ENCODE results near the gene IARS2. TPM values are rescaled to one million over a fixed set of nuclear protein-coding genes. Genes with fewer than 3 reads are reported as not detected.
A peak's percentile ranks its signal among the peaks of the same experiment; 100 is the strongest.
"Not testable (repeated sequence)": the region's sequence is repeated elsewhere in the genome, so short reads cannot be mapped to it uniquely, and the experiment has no call there.

Gene IARS2
- total RNA-seq, 1 donor from 2014 or later: 93.7 TPM

DNA sequence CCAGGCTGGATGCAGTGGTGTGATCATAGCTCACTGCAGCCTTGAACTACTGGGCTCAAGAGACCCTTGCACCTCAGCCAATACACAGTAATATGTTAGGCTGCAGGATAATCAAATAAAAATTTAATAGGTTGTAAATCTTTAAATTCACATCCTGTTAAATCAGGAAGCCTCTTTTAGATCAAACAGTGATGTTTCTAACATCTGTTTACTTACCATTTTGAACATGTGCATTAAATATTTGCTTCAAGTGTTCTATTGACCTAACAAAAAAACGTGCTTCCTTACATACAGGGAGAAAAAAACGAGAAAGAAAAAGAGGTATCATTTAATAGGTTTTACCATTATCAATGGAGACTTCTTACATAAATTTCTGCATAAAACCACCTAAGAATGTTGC lies 70.6 kb downstream of the IARS2 start:
- DNase-seq (ENCODE audit: low read depth in 2 of 2): no peak

- no peak for DNase-seq (ENCODE audit: low read depth in 2 of 2)
These were observed 72.9 kb downstream of the IARS2 start for GRCh38 chr1:220166853-220167252.

GRCh38 chr1:220169887-220170286 lies 76.0 kb downstream of the IARS2 start:
- DNase-seq (ENCODE audit: low read depth in 2 of 2): not testable (repeated sequence)

- no peak for DNase-seq (ENCODE audit: low read depth in 2 of 2)
These were observed 77.0 kb downstream of the IARS2 start for GRCh38 chr1:220170836-220171526.

GRCh38 chr1:220176540-220176939 lies 82.6 kb downstream of the IARS2 start:
- DNase-seq (ENCODE audit: low read depth in 2 of 2): no peak

DNA sequence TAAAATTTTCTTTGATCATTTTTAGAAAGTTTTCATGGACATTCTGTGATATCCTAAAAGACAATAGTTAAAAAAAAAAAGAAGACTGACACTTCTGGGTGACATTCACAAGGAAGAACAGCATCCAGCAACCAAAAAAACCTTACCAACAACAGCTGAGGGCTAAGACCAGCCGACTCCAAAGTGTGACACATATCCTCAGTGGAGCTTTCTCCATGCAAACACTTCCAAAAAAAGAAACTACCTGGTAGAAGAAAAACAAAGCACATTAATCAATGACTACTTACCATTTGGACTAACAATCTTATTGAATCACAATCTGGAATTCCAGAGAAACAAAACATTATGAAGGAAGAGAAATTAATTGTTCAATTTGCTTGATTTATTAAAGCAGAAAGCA lies 88.2 kb downstream of the IARS2 start:
- DNase-seq (ENCODE audit: low read depth in 2 of 2): peak in 1 of 2 donors; percentile 37

DNA sequence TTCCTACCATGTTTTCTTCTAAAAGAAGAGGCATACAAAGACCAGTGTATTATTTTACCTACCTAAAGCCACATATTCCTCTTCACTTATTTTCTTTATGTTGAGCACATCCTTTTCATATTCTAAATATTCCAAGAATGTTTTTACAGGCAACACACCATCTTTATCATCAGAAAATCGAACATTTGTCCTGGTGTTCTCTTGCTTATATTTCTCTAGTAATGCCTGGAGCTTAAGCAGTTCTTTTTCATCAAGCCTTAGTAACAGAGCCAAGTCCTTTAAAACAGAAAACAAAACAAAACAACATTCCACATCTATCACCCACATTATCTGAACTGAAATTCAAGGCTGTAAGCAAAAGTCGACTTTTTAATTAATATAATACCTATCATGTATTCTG lies 88.7 kb downstream of the IARS2 start:
- no peak for DNase-seq (ENCODE audit: low read depth in 2 of 2)

GRCh38 chr1:220184506-220184905 lies 90.6 kb downstream of the IARS2 start:
- no peak for DNase-seq (ENCODE audit: low read depth in 2 of 2)

DNA sequence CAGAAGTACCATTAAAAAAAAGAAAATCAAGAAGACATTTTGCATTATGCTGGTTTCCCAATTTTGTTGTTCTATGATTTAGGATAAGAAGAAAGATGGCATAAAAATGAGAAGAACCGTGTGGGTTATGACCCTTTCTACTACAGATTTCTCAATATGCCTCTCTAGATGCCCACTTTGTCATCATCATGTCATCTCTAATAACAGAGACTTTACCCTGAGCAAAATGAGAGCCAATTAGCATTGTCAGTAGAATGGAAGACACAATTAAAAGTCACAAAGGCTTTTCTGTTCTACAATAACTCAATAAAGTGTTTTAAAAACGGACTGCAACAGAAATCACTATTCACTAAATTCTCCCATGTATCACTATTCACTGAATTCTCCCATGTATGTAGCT lies 92.8 kb downstream of the IARS2 start:
- no peak for DNase-seq (ENCODE audit: low read depth in 2 of 2)

DNA sequence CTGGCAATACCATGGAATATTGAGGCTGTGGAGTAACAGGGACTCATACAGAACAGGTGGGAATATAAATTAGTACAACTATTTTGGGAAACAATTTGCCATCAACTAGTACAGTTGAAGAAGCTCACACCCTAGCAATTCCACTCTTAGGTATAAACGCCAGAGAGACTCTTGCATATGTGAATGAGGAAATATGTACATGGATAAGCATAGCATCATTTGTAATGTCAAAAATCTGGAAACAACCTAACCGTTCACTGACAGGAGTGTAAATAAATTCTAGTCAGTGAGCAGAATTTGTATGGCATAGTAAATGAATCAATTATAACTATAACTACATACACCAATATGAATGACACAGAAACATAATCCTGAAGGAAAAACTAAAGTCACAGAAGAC lies 94.6 kb downstream of the IARS2 start:
- no peak for DNase-seq (ENCODE audit: low read depth in 2 of 2)

- DNase-seq (ENCODE audit: low read depth in 2 of 2): peak; percentile 21 to 48
These were observed 95.9 kb downstream of the IARS2 start for GRCh38 chr1:220189750-220190347.

- DNase-seq (ENCODE audit: low read depth in 2 of 2): no peak
These were observed 101.8 kb downstream of the IARS2 start for GRCh38 chr1:220195701-220196100.

Other genes with a start within 250 kb of the IARS2 start
- not detected in 2 replicates for gene SLC30A10, start 165.6 kb upstream of the IARS2 start, total RNA-seq
- 60.9 and 109 TPM in 2 replicates for gene EPRS1, start 47.6 kb upstream of the IARS2 start, total RNA-seq
- gene BPNT1, start 4.3 kb upstream of the IARS2 start, total RNA-seq: 25.9 and 28.4 TPM in 2 replicates
- 24.8 and 26.4 TPM in 2 replicates for gene RAB3GAP2, start 178.3 kb downstream of the IARS2 start, total RNA-seq